Endothelial cell of umbilical vein (primary cell): ENCODE data around the gene CTBP2. TPM values are rescaled to one million over a fixed set of nuclear protein-coding genes. Genes with fewer than 3 reads are reported as not detected.

Experiments used
- BruUV-seq: library from RNA; stranded (reverse); fragments of 400-500 nt; replicated peaks from 2 replicates; lab custom pipeline; 2021; lab: Mats Ljungman, UMichigan
- CTCF ChIA-PET: fragments of 300-600, 350-600 bp; sonication (Branson Sonifier 250); formaldehyde crosslinking; loops from one replicate; lab custom pipeline; 2021; ENCODE audit warnings: antibody characterized with exemption, inconsistent platforms; lab: Charles Lee
- POLR2A ChIA-PET: fragments of 300-600, 350-600 bp; sonication (Branson Sonifier 250); formaldehyde crosslinking; loops from one replicate; lab custom pipeline; 2021; ENCODE audit warnings: antibody characterized with exemption, inconsistent platforms; lab: Charles Lee
- DNase-seq: peaks from one replicate; pipeline ENCODE4 v3.0.0-alpha.2; 2011; ENCODE audit warnings: low read depth, low spot score
- FAIRE-seq: peaks from 2 replicates; lab custom pipeline; 2011; peaks lifted over from hg19 to GRCh38; lab: Jason Lieb, UNC
- H2AFZ ChIP-seq: 2 replicates; pipeline ENCODE4 v1.6.0; 2012; ENCODE audit warnings: low read depth, low read length, control low read depth, inconsistent platforms
- H3K27ac ChIP-seq: 2 replicates; pipeline ENCODE4 v1.5.1; 2011; ENCODE audit warnings: low read depth, mild to moderate bottlenecking, control low read depth, low read length, moderate library complexity; ENCODE audit not compliant: insufficient read depth
- H3K27me3 ChIP-seq, 2 experiments: 2 replicates each; pipeline versions ENCODE4 v1.6.0 to v1.6.1; 2011; ENCODE audit warnings: low read length in 2 of 2, mixed read lengths in 1 of 2; ENCODE audit not compliant: control insufficient read depth in 2 of 2, insufficient read depth in 2 of 2
- H3K36me3 ChIP-seq, 2 experiments: 2 replicates in 1 of 2; 3 replicates in 1 of 2; pipeline ENCODE4 v1.5.1; 2011; ENCODE audit warnings: low read length in 2 of 2, mild to moderate bottlenecking in 1 of 2, moderate library complexity in 1 of 2; ENCODE audit not compliant: control insufficient read depth in 2 of 2, insufficient read depth in 2 of 2; ENCODE audit errors: extremely low read depth in 1 of 2
- H3K4me1 ChIP-seq: 3 replicates; pipeline ENCODE4 v1.5.1; 2011; ENCODE audit warnings: mild to moderate bottlenecking, low read length; ENCODE audit not compliant: control insufficient read depth, insufficient read depth; ENCODE audit errors: extremely low read depth
- H3K4me2 ChIP-seq: 2 replicates; pipeline ENCODE4 v1.6.1; 2011; ENCODE audit warnings: low read length, control low read depth, mixed read lengths; ENCODE audit not compliant: insufficient read depth
- H3K4me3 ChIP-seq, 3 experiments: fragments of 200-600 bp in 1 of 3; sonication (generic), shearing (Covaris generic) in 1 of 3; replicated peaks in 1 of 3; 2 replicates each; pipeline ENCODE4 v1.5.1; 2011 to 2016; ENCODE audit warnings: control low read depth in 3 of 3, low read length in 3 of 3, mild to moderate bottlenecking in 2 of 3, inconsistent platforms in 1 of 3, low read depth in 1 of 3, moderate library complexity in 1 of 3; ENCODE audit not compliant: insufficient read depth in 1 of 3
- H3K79me2 ChIP-seq: 2 replicates; pipeline ENCODE4 v1.6.0; 2012; ENCODE audit warnings: low read length, inconsistent platforms; ENCODE audit not compliant: control insufficient read depth, insufficient read depth
- H3K9ac ChIP-seq: replicated peaks from 2 replicates; pipeline ENCODE3; 2011; ENCODE audit warnings: low read length, control low read depth; ENCODE audit not compliant: insufficient read depth; ENCODE audit errors: extremely low read depth
- H3K9me1 ChIP-seq: replicated peaks from 3 replicates; pipeline ENCODE4 v1.6.0; 2011; ENCODE audit warnings: mild to moderate bottlenecking, low read length; ENCODE audit not compliant: control insufficient read depth, insufficient read depth; ENCODE audit errors: extremely low read depth
- H3K9me3 ChIP-seq: replicated peaks from 2 replicates; pipeline ENCODE4 v1.5.1; 2012; ENCODE audit warnings: low read length, inconsistent platforms; ENCODE audit not compliant: control insufficient read depth, insufficient read depth
- H4K20me1 ChIP-seq: replicated peaks from 2 replicates; pipeline ENCODE3; 2011; ENCODE audit warnings: mild to moderate bottlenecking, low read length; ENCODE audit not compliant: control insufficient read depth, insufficient read depth; ENCODE audit errors: extremely low read depth
- EZH2 ChIP-seq: IDR thresholded peaks from 2 replicates; pipeline ENCODE4 v1.6.1; 2012; ENCODE audit warnings: borderline replicate concordance, low read depth, mild to moderate bottlenecking, moderate library complexity, low read length, inconsistent platforms; ENCODE audit not compliant: severe bottlenecking
- FOS ChIP-seq: IDR thresholded peaks from 2 replicates; pipeline ENCODE4 v1.6.1; 2011; ENCODE audit warnings: mild to moderate bottlenecking, low read length, moderate library complexity, borderline replicate concordance; ENCODE audit not compliant: insufficient read depth
- GATA2 ChIP-seq: IDR thresholded peaks from 2 replicates; pipeline ENCODE4 v1.7.0; 2011; ENCODE audit warnings: low read depth, mild to moderate bottlenecking, moderate library complexity, mixed read lengths, low read length; ENCODE audit not compliant: insufficient read length, insufficient read depth
- JUN ChIP-seq: IDR thresholded peaks from 2 replicates; pipeline ENCODE4 v1.6.1; 2011; ENCODE audit warnings: borderline replicate concordance, low read depth; ENCODE audit not compliant: insufficient read length, insufficient read depth
- MAX ChIP-seq: IDR thresholded peaks from 2 replicates; pipeline ENCODE4 v1.6.1; 2011; ENCODE audit not compliant: insufficient read depth, insufficient read length
- MYC ChIP-seq: IDR thresholded peaks from one replicate; pipeline ENCODE4 v1.6.1; 2011; ENCODE audit warnings: mild to moderate bottlenecking, low read depth, low read length
- POLR2A ChIP-seq: IDR thresholded peaks from 2 replicates; pipeline ENCODE4 v1.6.1; 2012; ENCODE audit warnings: low read depth, mild to moderate bottlenecking, control low read depth, low read length
- POLR2AphosphoS5 ChIP-seq: IDR thresholded peaks from 2 replicates; pipeline ENCODE4 v1.6.1; 2012; ENCODE audit warnings: low read depth, mild to moderate bottlenecking, control low read depth, low read length, moderate library complexity; ENCODE audit not compliant: insufficient read depth
- dilution Hi-C: fragments of 300-500 bp; cut with MboI; formaldehyde crosslinking; loops from one replicate; pipeline ENCODE4 v1.15.0; 2019; ENCODE audit warnings: low sequenced_read_pairs; ENCODE audit not compliant: extremely low pct_ligation_motif_present
- intact Hi-C: fragments of 100-400 bp; cut with micrococcal nuclease; formaldehyde crosslinking; loops from one replicate; pipeline ENCODE4 v1.10.0; 2022
- polyA plus RNA-seq, 4 experiments: library from polyadenylated mRNA; depleted of rRNA in 3 of 4; stranded (reverse) in 3 of 4; unstranded in 1 of 4; fragments of >200 nt; gene quantifications; 2 replicates each; pipeline versions ENCODE4 v1.2.1 to v1.2.3, GENCODE V29; 2011 to 2012; ENCODE audit warnings: missing spikeins in 1 of 4
- total RNA-seq: library from RNA; stranded (reverse); gene quantifications from 2 replicates; pipeline ENCODE4 v1.2.3, GENCODE V29; 2021
- TF ChIP-seq, protein P1 (sequence below), 2 donors: IDR thresholded peaks; 1 replicate in 1 of 2; 2 replicates in 1 of 2; pipeline ENCODE4 v1.5.1; 2011; ENCODE audit warnings: low read length in 2 of 2, mild to moderate bottlenecking in 2 of 2, moderate library complexity in 2 of 2, control low read depth in 1 of 2, inconsistent platforms in 1 of 2, low read depth in 1 of 2; ENCODE audit not compliant: insufficient read depth in 1 of 2; ENCODE audit errors: extremely low read depth in 1 of 2

CTBP2 gene
- total and polyA plus RNA-seq, 2 donors (not counting 3 experiments of a cell fraction or from before 2014, with no cell fraction given): 118 to 128 TPM

DNA sequence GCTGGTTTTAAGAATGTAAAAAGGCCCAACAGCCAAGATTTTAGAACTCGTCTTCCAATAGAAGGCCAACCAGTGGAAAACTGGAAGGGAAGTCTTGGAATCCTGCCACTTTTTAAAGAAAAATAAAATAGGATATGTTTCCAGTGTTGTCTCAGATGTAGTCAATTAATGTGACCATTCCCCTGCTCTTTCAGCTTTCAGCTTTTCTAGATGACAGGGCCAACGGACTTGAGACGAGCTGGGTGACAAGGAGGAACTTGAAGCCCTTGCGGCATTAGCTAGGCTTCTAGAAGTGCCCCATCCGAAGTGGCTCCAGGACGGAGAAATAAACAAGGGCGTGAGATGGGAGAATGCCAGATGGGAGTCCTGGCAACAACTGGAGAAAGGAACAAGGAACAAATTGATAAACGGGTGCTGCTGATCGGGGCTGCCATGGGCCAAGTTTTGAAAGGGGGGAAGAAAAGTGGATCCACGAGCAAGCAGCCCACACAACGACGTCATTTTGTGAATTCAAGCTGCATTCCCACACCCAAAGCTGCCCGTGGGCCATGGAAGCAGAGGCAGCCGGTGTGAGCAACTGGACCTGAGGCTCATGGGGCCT is 42.3 kb downstream of the CTBP2 start:
- dilution Hi-C loops (no loop called here), intact Hi-C loops (no loop called here)
- Histone ChIP-seq H3K4me2 (no peak overlapping the region), H3K27me3 (no peaks in the 10 kb centered on the region), H4K20me1 (peaks cover 6% of the 10 kb centered on the region), H3K9ac (no peak overlapping the region), H3K27ac (no peak overlapping the region), H3K9me1 (no peaks in the 10 kb centered on the region), H3K36me3 (peaks cover 0 to 10% of the 10 kb centered on the region in 2 experiments), H3K4me1 (no peaks in the 10 kb centered on the region), H3K9me3 (no peaks in the 10 kb centered on the region), H3K79me2 (peaks cover 99% of the 10 kb centered on the region), H3K4me3 (no peak overlapping the region), H2AFZ (no peak overlapping the region)
- FAIRE-seq (peak; percentile 40), DNase-seq (peak; percentile 57)
- BruUV-seq: no TSS peak
- ChIA-PET POLR2A (interaction anchor here (0.9 kb wide), 1 partner anchor 15 kb away, joined by 3 read pairs; no protein-coding TSS in a partner anchor), CTCF (interaction anchor here (0.9 to 1.2 kb wide), 4 partner anchors 32 to 70 kb away, joined by 3 to 4 read pairs (median 4); no protein-coding TSS in a partner anchor)
- TF ChIP-seq POLR2AphosphoS5 (no peak), FOS (no peak), POLR2A (no peak)

GRCh38 chr10:125116652-125117310 is 43.6 kb downstream of the CTBP2 start:
- CTCF ChIA-PET: interaction anchor here (1.2 kb wide), 1 partner anchor 55 kb away, joined by 3 read pairs; no protein-coding TSS in a partner anchor

More at GRCh38 chr10:125116652-125117310, 43.6 kb downstream of the CTBP2 start:
- no peak overlapping the region for H3K4me3 ChIP-seq
- TF ChIP-seq MYC (no peak), GATA2 (no peak), MAX (no peak), POLR2AphosphoS5 (no peak), POLR2A (no peak), FOS (no peak), JUN (no peak), EZH2 (no peak)
- TF ChIP-seq, protein P1, sequence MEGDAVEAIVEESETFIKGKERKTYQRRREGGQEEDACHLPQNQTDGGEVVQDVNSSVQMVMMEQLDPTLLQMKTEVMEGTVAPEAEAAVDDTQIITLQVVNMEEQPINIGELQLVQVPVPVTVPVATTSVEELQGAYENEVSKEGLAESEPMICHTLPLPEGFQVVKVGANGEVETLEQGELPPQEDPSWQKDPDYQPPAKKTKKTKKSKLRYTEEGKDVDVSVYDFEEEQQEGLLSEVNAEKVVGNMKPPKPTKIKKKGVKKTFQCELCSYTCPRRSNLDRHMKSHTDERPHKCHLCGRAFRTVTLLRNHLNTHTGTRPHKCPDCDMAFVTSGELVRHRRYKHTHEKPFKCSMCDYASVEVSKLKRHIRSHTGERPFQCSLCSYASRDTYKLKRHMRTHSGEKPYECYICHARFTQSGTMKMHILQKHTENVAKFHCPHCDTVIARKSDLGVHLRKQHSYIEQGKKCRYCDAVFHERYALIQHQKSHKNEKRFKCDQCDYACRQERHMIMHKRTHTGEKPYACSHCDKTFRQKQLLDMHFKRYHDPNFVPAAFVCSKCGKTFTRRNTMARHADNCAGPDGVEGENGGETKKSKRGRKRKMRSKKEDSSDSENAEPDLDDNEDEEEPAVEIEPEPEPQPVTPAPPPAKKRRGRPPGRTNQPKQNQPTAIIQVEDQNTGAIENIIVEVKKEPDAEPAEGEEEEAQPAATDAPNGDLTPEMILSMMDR (IDR thresholded peaks at IDR 0.05; ENCODE audit: extremely low read depth in 1 of 2, insufficient read depth in 1 of 2, low read depth in 1 of 2, low read length in 2 of 2): no peak
- POLR2A ChIA-PET: no interaction called here
- H3K9ac ChIP-seq: no peak overlapping the region
- peaks cover 6% of the 10 kb centered on the region for H4K20me1 ChIP-seq
- peaks cover 98% of the 10 kb centered on the region for H3K79me2 ChIP-seq
- dilution Hi-C loops: no loop called here
- H3K36me3 ChIP-seq: peaks cover 0 to 6% of the 10 kb centered on the region in 2 experiments
- H3K4me2 ChIP-seq: no peak overlapping the region
- no peak for DNase-seq
- H3K27me3 ChIP-seq: no peaks in the 10 kb centered on the region
- H3K4me1 ChIP-seq: no peaks in the 10 kb centered on the region
- no peak overlapping the region for H3K27ac ChIP-seq
- no peak overlapping the region for H2AFZ ChIP-seq
- intact Hi-C loops: no loop called here
- no peaks in the 10 kb centered on the region for H3K9me3 ChIP-seq
- no peak for FAIRE-seq
- BruUV-seq: no TSS peak
- no peaks in the 10 kb centered on the region for H3K9me1 ChIP-seq
